Pancreas (tissue), 10 donors: ENCODE results near the gene STIM1. TPM values are rescaled to one million over a fixed set of nuclear protein-coding genes. Genes with fewer than 3 reads are reported as not detected.
"Not testable (repeated sequence)": the region's sequence is repeated elsewhere in the genome, so short reads cannot be mapped to it uniquely, and the experiment has no call there.

Source experiments
- ATAC-seq, 4 donors: fragments of 200-7000 bp; cut with Tn5 transposase; one replicate each; pipeline versions ENCODE4 v1.8.0 to v1.9.1; 2020; ENCODE audit warnings: mild to moderate bottlenecking in 4 of 4, moderate library complexity in 4 of 4
- DNase-seq, 6 donors: peaks; one replicate each; pipeline ENCODE4 v3.0.0-alpha.2; 2020
- FAIRE-seq: peaks from 2 replicates; lab custom pipeline; 2012; peaks lifted over from hg19 to GRCh38; lab: Jason Lieb, UNC
- H3K27ac ChIP-seq, 4 donors: fragments of 200-600 bp; sonication (generic); 1 replicate in 3 of 4; 2 replicates in 1 of 4; pipeline versions ENCODE4 v1.5.0 to v1.8.0; 2020
- H3K27me3 ChIP-seq, 4 donors: fragments of 200-600 bp; one replicate each; pipeline ENCODE4 v1.8.0; 2021
- H3K36me3 ChIP-seq, 3 donors: fragments of 200-600 bp; sonication (generic) in 1 of 3; one replicate each; pipeline versions ENCODE4 v1.5.0 to v1.8.0; 2020 to 2021
- H3K4me1 ChIP-seq, 3 donors: fragments of 200-600 bp; one replicate each; pipeline ENCODE4 v1.8.0; 2021
- H3K4me3 ChIP-seq, 4 donors: fragments of 200-600 bp; sonication (generic) in 2 of 4; one replicate each; pipeline versions ENCODE4 v1.5.0 to v1.8.0; 2020 to 2021
- H3K9me3 ChIP-seq, 4 donors: fragments of 200-600 bp; one replicate each; pipeline ENCODE4 v1.8.0; 2021
- CTCF ChIP-seq, 4 donors: fragments of 200-600 bp; sonication (generic) in 3 of 4; IDR thresholded peaks; one replicate each; pipeline versions ENCODE4 v1.5.0 to v1.8.0; 2021; ENCODE audit warnings: antibody characterized with exemption in 4 of 4
- WGBS, 2 donors: extraction: QIAGEN DNeasy Blood & Tissue Kit; methylation state at CpG; one replicate each; pipeline ENCODE4 v1.1.7; 2013; 5-methylcytosine and 5-hydroxymethylcytosine counted together
- intact Hi-C, 3 donors: fragments of 100-400 bp; cut with DNase I; formaldehyde crosslinking; loops; one replicate each; pipeline versions ENCODE4 v1.11.1 to v1.14.2; 2022
- polyA plus RNA-seq, 2 donors: library from polyadenylated mRNA; stranded (reverse); fragments of 200-250 nt; gene quantifications; one replicate each; pipeline ENCODE4 v1.2.3, GENCODE V29; 2013
- total RNA-seq, 6 donors: library from RNA; stranded (reverse); fragmentation: NEBNext Ultra II Directional in 4 of 6; extraction: Animal tissue kit (Norgen Biotek cat#: 25700) in 4 of 6; gene quantifications; one replicate each; pipeline versions ENCODE4 v1.2.1 to v1.2.4, GENCODE V29; 2021 to 2023
- donor health status: healthy with polysubstance abuse.
- donor health status: DM: no; HTN: no; CAD: no; lungs with moderate emphysema.
- donor health status: DM: no; HTN: no; CAD: no.
- donor health status: control.
- donor health status: control.
- donor health status: Bipolar disorder and iron deficiency.
- donor health status: DM: yes; HTN: yes; CAD: no.
- donor health status: DM: no; HTN: no; CAD: no.
- donor health status: DM: no; HTN: no; CAD: no.
- donor health status: DM: yes; HTN: yes; CAD: no.

STIM1 gene
- total and polyA plus RNA-seq, 8 donors: 10.2 to 28.9 (median 18.8) TPM

- no peak overlapping the region for H3K27ac ChIP-seq
- 83 to 96% methylated on average over 3 of the region's 3 CpGs for WGBS, 2 donors
- intact Hi-C loops: no loop called here
- H3K27me3 ChIP-seq: no peaks in the 10 kb centered on the region
- no peak for FAIRE-seq
- DNase-seq: no peak
- no peak for ATAC-seq
- no peaks in the 10 kb centered on the region for H3K9me3 ChIP-seq
- TF ChIP-seq CTCF (IDR thresholded peaks at IDR 0.05): no peak
- H3K36me3 ChIP-seq: no peaks in the 10 kb centered on the region
- no peaks in the 10 kb centered on the region for H3K4me1 ChIP-seq
- H3K4me3 ChIP-seq: no peak overlapping the region
Measured at GRCh38 chr11:3810446-3810845, 45.0 kb upstream of the STIM1 start.

GRCh38 chr11:3810951-3811350, 44.5 kb upstream of the STIM1 start:
- Histone ChIP-seq H3K4me1 (no peaks in the 10 kb centered on the region), H3K36me3 (no peaks in the 10 kb centered on the region), H3K9me3 (no peaks in the 10 kb centered on the region), H3K4me3 (no peak overlapping the region), H3K27ac (no peak overlapping the region), H3K27me3 (no peaks in the 10 kb centered on the region)
- FAIRE-seq (no peak), ATAC-seq (no peak), DNase-seq (no peak)
- intact Hi-C loops: no loop called here
- TF ChIP-seq CTCF (IDR thresholded peaks at IDR 0.05): no peak
- 93 to 98% methylated on average over 4 of the region's 4 CpGs for WGBS, 2 donors

- DNase-seq, H3K9me3 ChIP-seq, intact Hi-C loops, H3K27me3 ChIP-seq, H3K4me3 ChIP-seq, FAIRE-seq, H3K27ac ChIP-seq, H3K4me1 ChIP-seq, ATAC-seq, H3K36me3 ChIP-seq: not testable (repeated sequence)
- WGBS, 2 donors: 96 to 97% methylated on average over 5 of the region's 5 CpGs
Measured at GRCh38 chr11:3814832-3815231, 40.6 kb upstream of the STIM1 start.

GRCh38 chr11:3815845-3816244, 39.6 kb upstream of the STIM1 start:
- 86 to 96% methylated on average over 4 of the region's 4 CpGs for WGBS, 2 donors
- TF ChIP-seq CTCF (IDR thresholded peaks at IDR 0.05): no peak
- no peak overlapping the region for H3K27ac ChIP-seq
- H3K4me3 ChIP-seq: no peak overlapping the region
- intact Hi-C loops: no loop called here
- no peaks in the 10 kb centered on the region for H3K4me1 ChIP-seq
- ATAC-seq (no peak), FAIRE-seq (no peak), DNase-seq (no peak)
- H3K27me3 ChIP-seq: no peaks in the 10 kb centered on the region
- H3K36me3 ChIP-seq: no peaks in the 10 kb centered on the region
- no peaks in the 10 kb centered on the region for H3K9me3 ChIP-seq

GRCh38 chr11:3816673-3817072, 38.8 kb upstream of the STIM1 start:
- Histone ChIP-seq H3K9me3 (no peaks in the 10 kb centered on the region), H3K36me3 (no peaks in the 10 kb centered on the region), H3K27me3 (no peaks in the 10 kb centered on the region), H3K27ac (no peak overlapping the region), H3K4me3 (no peak overlapping the region), H3K4me1 (no peaks in the 10 kb centered on the region)
- 70 to 75% methylated on average over 2 of the region's 2 CpGs for WGBS, 2 donors
- no peak for DNase-seq
- FAIRE-seq: no peak
- intact Hi-C loops: no loop called here
- TF ChIP-seq CTCF (IDR thresholded peaks at IDR 0.05): no peak
- no peak for ATAC-seq
